GM23338 (cell line): ENCODE results near the gene NEK4. TPM values are rescaled to one million over a fixed set of nuclear protein-coding genes. Genes with fewer than 3 reads are reported as not detected.

Experiments used
- ATAC-seq: fragments of 200-7000 bp; cut with Tn5 transposase; 3 replicates; pipeline ENCODE4 v1.9.1; 2020
- DNase-seq: peaks from one replicate; pipeline ENCODE4 v3.0.0-alpha.2; 2015; ENCODE audit warnings: low spot score
- H2AFZ ChIP-seq: fragments of 200-600 bp; sonication (generic); 2 replicates; pipeline ENCODE4 v1.8.0; 2016; ENCODE audit warnings: antibody characterized with exemption, mild to moderate bottlenecking, moderate library complexity
- H3F3A ChIP-seq: fragments of 200-600 bp; sonication (generic); replicated peaks from 2 replicates; pipeline ENCODE4 v1.8.0; 2017; ENCODE audit warnings: antibody characterized with exemption, mixed run types, low read depth
- H3K27ac ChIP-seq: fragments of 200-600 bp; sonication (generic); 2 replicates; pipeline ENCODE4 v1.6.1; 2016; ENCODE audit warnings: low read depth
- H3K27me3 ChIP-seq: fragments of 200-600 bp; sonication (generic); 2 replicates; pipeline ENCODE4 v1.8.0; 2016; ENCODE audit warnings: mild to moderate bottlenecking, mixed run types, moderate library complexity; ENCODE audit not compliant: insufficient read depth
- H3K36me3 ChIP-seq: fragments of 200-600 bp; sonication (generic); 2 replicates; pipeline ENCODE4 v1.8.0; 2016; ENCODE audit warnings: mild to moderate bottlenecking; ENCODE audit not compliant: insufficient read depth
- H3K4me1 ChIP-seq: fragments of 200-600 bp; sonication (generic); 2 replicates; pipeline ENCODE4 v1.8.0; 2016; ENCODE audit warnings: mild to moderate bottlenecking, moderate library complexity; ENCODE audit not compliant: insufficient read depth
- H3K4me2 ChIP-seq: fragments of 200-600 bp; sonication (generic); 2 replicates; pipeline ENCODE4 v1.7.1; 2017; ENCODE audit warnings: mixed run types
- H3K4me3 ChIP-seq: fragments of 200-600 bp; sonication (generic); 2 replicates; pipeline ENCODE4 v1.6.1; 2016; ENCODE audit warnings: mixed run types
- H3K79me2 ChIP-seq: fragments of 200-600 bp; sonication (generic); replicated peaks from 2 replicates; pipeline ENCODE4 v1.8.0; 2017; ENCODE audit warnings: mild to moderate bottlenecking; ENCODE audit not compliant: insufficient read depth
- H3K9me2 ChIP-seq: fragments of 200-600 bp; sonication (generic); 2 replicates; pipeline ENCODE4 v1.8.0; 2017; ENCODE audit not compliant: insufficient read depth
- H4K20me1 ChIP-seq: fragments of 200-600 bp; sonication (generic); replicated peaks from 2 replicates; pipeline ENCODE4 v1.8.0; 2017; ENCODE audit warnings: mild to moderate bottlenecking; ENCODE audit not compliant: insufficient read depth
- H3K27ac Mint-ChIP-seq: 2 replicates; pipeline ENCODE4 v1.8.0; 2020; ENCODE audit warnings: inconsistent platforms, mild to moderate bottlenecking, moderate library complexity, mixed read lengths
- H3K27me3 Mint-ChIP-seq: 3 replicates; pipeline ENCODE4 v1.8.0; 2022; ENCODE audit warnings: low read depth, mild to moderate bottlenecking, moderate library complexity, mixed read lengths, inconsistent platforms; ENCODE audit not compliant: insufficient read depth, poor library complexity
- H3K36me3 Mint-ChIP-seq: 3 replicates; pipeline ENCODE4 v1.8.0; 2021; ENCODE audit warnings: low read depth, mild to moderate bottlenecking, inconsistent platforms, moderate library complexity, mixed read lengths
- H3K4me1 Mint-ChIP-seq: 3 replicates; pipeline ENCODE4 v1.8.0; 2020; ENCODE audit warnings: mild to moderate bottlenecking, inconsistent platforms, mixed read lengths
- H3K4me3 Mint-ChIP-seq: 3 replicates; pipeline ENCODE4 v1.8.0; 2021; ENCODE audit warnings: moderate library complexity, mild to moderate bottlenecking, inconsistent platforms, mixed read lengths
- H3K9me3 Mint-ChIP-seq: 3 replicates; pipeline ENCODE4 v1.8.0; 2020; ENCODE audit warnings: moderate library complexity, mild to moderate bottlenecking, inconsistent platforms, mixed read lengths
- CREB1 ChIP-seq: fragments of 250-450 bp; sonication (Bioruptor Pico); IDR thresholded peaks from 2 replicates; pipeline ENCODE4 v1.5.0; 2020; ENCODE audit warnings: low read depth, mild to moderate bottlenecking, moderate library complexity
- ETS1 ChIP-seq: IDR thresholded peaks from 2 replicates; pipeline ENCODE4 v1.6.1; 2016; ENCODE audit warnings: antibody characterized with exemption
- EZH2 ChIP-seq: fragments of 200-600 bp; sonication (generic); IDR thresholded peaks from one replicate; pipeline ENCODE4 v1.8.0; 2017; ENCODE audit warnings: antibody characterized with exemption, mild to moderate bottlenecking, low read depth; ENCODE audit not compliant: unreplicated experiment
- EZH2phosphoT487 ChIP-seq: fragments of 200-600 bp; sonication (generic); IDR thresholded peaks from one replicate; pipeline ENCODE4 v1.8.1; 2018; ENCODE audit warnings: antibody characterized with exemption; ENCODE audit not compliant: unreplicated experiment
- JUNB ChIP-seq: IDR thresholded peaks from one replicate; pipeline ENCODE4 v1.6.1; 2016; ENCODE audit warnings: antibody characterized with exemption; ENCODE audit not compliant: unreplicated experiment
- NANOG ChIP-seq: IDR thresholded peaks from 2 replicates; pipeline ENCODE4 v1.6.1; 2016; ENCODE audit warnings: antibody characterized with exemption, borderline replicate concordance
- POLR2AphosphoS5 ChIP-seq: IDR thresholded peaks from 2 replicates; pipeline ENCODE4 v1.6.1; 2016; ENCODE audit warnings: antibody characterized with exemption, low read depth
- REST ChIP-seq: IDR thresholded peaks from one replicate; pipeline ENCODE4 v1.6.1; 2018; ENCODE audit warnings: antibody characterized with exemption; ENCODE audit not compliant: unreplicated experiment
- STAT1 ChIP-seq: IDR thresholded peaks from one replicate; pipeline ENCODE4 v1.6.1; 2016; ENCODE audit warnings: antibody characterized with exemption; ENCODE audit not compliant: unreplicated experiment
- ZNF114 ChIP-seq: fragments of 250-450 bp; sonication (Bioruptor Pico); IDR thresholded peaks from 2 replicates; pipeline ENCODE4 v1.5.0; 2020; ENCODE audit warnings: mild to moderate bottlenecking, moderate library complexity
- ZNF331 ChIP-seq: fragments of 250-450 bp; sonication (Bioruptor Pico); IDR thresholded peaks from 2 replicates; pipeline ENCODE4 v1.5.0; 2020; ENCODE audit warnings: low read depth, mild to moderate bottlenecking, moderate library complexity
- ZNF462 ChIP-seq: fragments of 250-450 bp; sonication (Bioruptor Pico); IDR thresholded peaks from 2 replicates; pipeline ENCODE4 v1.5.0; 2020; ENCODE audit warnings: mild to moderate bottlenecking, moderate library complexity
- polyA plus RNA-seq: library from polyadenylated mRNA; unstranded; fragments of >200 nt; fragmentation: Nextera tagmentation; extraction: Ambion mirVana; gene quantifications from 2 replicates; pipeline ENCODE4 v1.2.1, GENCODE V29; 2016
- total RNA-seq: library from RNA; depleted of rRNA; stranded (reverse); fragments of >200 nt; shearing (Covaris generic); gene quantifications from 2 replicates; pipeline ENCODE4 v1.2.3, GENCODE V29; 2014
- TF ChIP-seq, protein P1 (sequence below), 2 experiments: fragments of 200-600 bp in 1 of 2; sonication (generic) in 1 of 2; conservative IDR thresholded peaks; 2 replicates each; pipeline versions ENCODE4 v1.5.1 to v1.6.1; 2016 to 2017; ENCODE audit warnings: antibody characterized with exemption in 2 of 2, low read depth in 2 of 2, mild to moderate bottlenecking in 2 of 2, moderate library complexity in 1 of 2

The NEK4 gene
- total and polyA plus RNA-seq, 2 experiments from 2014 or later, result 8.6 to 42.7 TPM

DNA sequence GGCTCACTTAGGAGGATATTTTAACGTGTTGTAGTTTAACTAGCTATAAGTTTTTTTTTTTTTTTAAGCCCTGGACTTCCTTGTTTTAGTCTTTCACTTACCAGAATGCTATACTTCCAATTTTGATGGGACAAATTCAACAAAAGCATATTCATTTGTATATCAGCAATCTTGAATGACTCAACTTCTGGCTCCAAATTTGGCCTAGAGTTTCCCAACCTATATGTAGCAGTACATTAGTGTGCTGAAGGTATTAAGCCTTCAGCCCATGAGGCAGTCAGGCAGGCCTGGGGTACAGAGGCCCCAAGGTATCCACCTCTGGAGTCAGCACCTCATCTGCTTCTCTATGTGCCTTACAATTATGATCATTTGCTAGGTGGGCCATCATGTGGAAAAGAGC, 90.9 kb downstream of the NEK4 start:
- ATAC-seq (no peak), DNase-seq (no peak)
- Histone ChIP-seq H3K79me2 (peaks cover 50% of the 10 kb centered on the region), H3F3A (0 out of 2 replicates have a peak, but pooled peaks cover 2% of the 10 kb centered on the region), H3K4me1 (peaks cover 6% of the 10 kb centered on the region; the same call in 1 of the 2 replicates), H3K4me3 (no peak overlapping the region), H4K20me1 (no peaks in the 10 kb centered on the region; the same call in none of the 2 replicates), H3K4me2 (no peak overlapping the region), H2AFZ (no peak overlapping the region), H3K27me3 (no peaks in the 10 kb centered on the region), H3K27ac (no peak overlapping the region), H3K9me2 (no peaks in the 10 kb centered on the region), H3K36me3 (peaks cover 24% of the 10 kb centered on the region)
- H3K27ac Mint-ChIP-seq, result no peak overlapping the region
- TF ChIP-seq ETS1, result no peak
- TF ChIP-seq JUNB, result no peak
- no peak for TF ChIP-seq ZNF462 (CRISPR knock-in tag)
- no peak for TF ChIP-seq EZH2
- TF ChIP-seq POLR2AphosphoS5, result no peak
- TF ChIP-seq STAT1, result no peak
- TF ChIP-seq NANOG, result no peak
- TF ChIP-seq CREB1 (CRISPR knock-in tag), result no peak
- TF ChIP-seq, protein P1, sequence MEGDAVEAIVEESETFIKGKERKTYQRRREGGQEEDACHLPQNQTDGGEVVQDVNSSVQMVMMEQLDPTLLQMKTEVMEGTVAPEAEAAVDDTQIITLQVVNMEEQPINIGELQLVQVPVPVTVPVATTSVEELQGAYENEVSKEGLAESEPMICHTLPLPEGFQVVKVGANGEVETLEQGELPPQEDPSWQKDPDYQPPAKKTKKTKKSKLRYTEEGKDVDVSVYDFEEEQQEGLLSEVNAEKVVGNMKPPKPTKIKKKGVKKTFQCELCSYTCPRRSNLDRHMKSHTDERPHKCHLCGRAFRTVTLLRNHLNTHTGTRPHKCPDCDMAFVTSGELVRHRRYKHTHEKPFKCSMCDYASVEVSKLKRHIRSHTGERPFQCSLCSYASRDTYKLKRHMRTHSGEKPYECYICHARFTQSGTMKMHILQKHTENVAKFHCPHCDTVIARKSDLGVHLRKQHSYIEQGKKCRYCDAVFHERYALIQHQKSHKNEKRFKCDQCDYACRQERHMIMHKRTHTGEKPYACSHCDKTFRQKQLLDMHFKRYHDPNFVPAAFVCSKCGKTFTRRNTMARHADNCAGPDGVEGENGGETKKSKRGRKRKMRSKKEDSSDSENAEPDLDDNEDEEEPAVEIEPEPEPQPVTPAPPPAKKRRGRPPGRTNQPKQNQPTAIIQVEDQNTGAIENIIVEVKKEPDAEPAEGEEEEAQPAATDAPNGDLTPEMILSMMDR (conservative IDR thresholded peaks at IDR 0.05; ENCODE audit: low read depth in 2 of 2), result no peak
- TF ChIP-seq ZNF331 (CRISPR knock-in tag), result no peak
- no peak for TF ChIP-seq ZNF114 (CRISPR knock-in tag)
- TF ChIP-seq EZH2phosphoT487, result no peak
- TF ChIP-seq REST, result no peak
- H3K9me3 Mint-ChIP-seq, result no peaks in the 10 kb centered on the region
- peaks cover 2% of the 10 kb centered on the region for H3K27me3 Mint-ChIP-seq
- peaks cover 21% of the 10 kb centered on the region for H3K4me1 Mint-ChIP-seq
- H3K36me3 Mint-ChIP-seq, result peaks cover 37% of the 10 kb centered on the region
- H3K4me3 Mint-ChIP-seq, result no peak overlapping the region
